AG09319 (cell line): ENCODE data around the gene EPN2.

ENCODE experiments used
- DNase-seq: peaks from one replicate; pipeline ENCODE4 v3.0.0-alpha.2; 2010; ENCODE audit warnings: low read depth; ENCODE audit errors: extremely low read depth
- CTCF ChIP-seq: IDR thresholded peaks from 2 replicates; pipeline ENCODE4 v1.5.1; 2011; ENCODE audit warnings: low read depth, mild to moderate bottlenecking, inconsistent platforms, low read length, moderate library complexity

EPN2 gene

GRCh38 chr17:19344311-19345066 is 107.3 kb downstream of the EPN2 start:
- TF ChIP-seq CTCF: no peak
- no peak for DNase-seq

GRCh38 chr17:19345067-19345460 is 107.9 kb downstream of the EPN2 start:
- no peak for TF ChIP-seq CTCF
- DNase-seq: no peak

- TF ChIP-seq CTCF: no peak
Measured at GRCh38 chr17:19345486-19346350, 108.6 kb downstream of the EPN2 start.

GRCh38 chr17:19346351-19347255 is 109.4 kb downstream of the EPN2 start:
- DNase-seq: peak; percentile 44
- no peak for TF ChIP-seq CTCF

More at GRCh38 chr17:19345486-19346350, 108.6 kb downstream of the EPN2 start:
- DNase-seq: no peak

GRCh38 chr17:19347323-19348080 is 110.3 kb downstream of the EPN2 start:
- no peak for DNase-seq
- no peak for TF ChIP-seq CTCF

GRCh38 chr17:19348081-19348650 is 111.0 kb downstream of the EPN2 start:
- no peak for TF ChIP-seq CTCF
- DNase-seq: no peak
